GM23338 (cell line): Measurements from ENCODE around the gene SPHKAP.
A peak's percentile ranks its signal among the peaks of the same experiment; 100 is the strongest.

Experiments used
- CTCF ChIP-seq, 2 experiments: fragments of 200-600 bp in 1 of 2; sonication (generic) in 1 of 2; conservative IDR thresholded peaks; 2 replicates each; pipeline versions ENCODE4 v1.5.1 to v1.6.1; 2016 to 2017; ENCODE audit warnings: antibody characterized with exemption in 2 of 2, low read depth in 2 of 2, mild to moderate bottlenecking in 2 of 2, moderate library complexity in 1 of 2
- EZH2 ChIP-seq: fragments of 200-600 bp; sonication (generic); IDR thresholded peaks from one replicate; pipeline ENCODE4 v1.8.0; 2017; ENCODE audit warnings: antibody characterized with exemption, mild to moderate bottlenecking, low read depth; ENCODE audit not compliant: unreplicated experiment

GRCh38 chr2:227932403-227932802, 249.1 kb downstream of the SPHKAP start:
- TF ChIP-seq CTCF (conservative IDR thresholded peaks at IDR 0.05; ENCODE audit: low read depth in 2 of 2) (peak in 1 of 2 experiments; percentile 24; a peak in 1 of 4 replicates), EZH2 (no peak)
